ENCODE results near the gene CDCP1.

CDCP1 gene

GRCh38 chr3:45140141-45140769 is 5.9 kb downstream of the CDCP1 start:
- Histone ChIP-seq H3K9me3 (ENCODE audit: control insufficient read depth in 2 of 2, low read length in 2 of 2) (no peaks in the 10 kb centered on the region), H3K4me3 (ENCODE audit: low read length in 2 of 2) (no peak overlapping the region), H3K9ac (ENCODE audit: low read depth in 1 of 2, low read length in 2 of 2) (peak overlapping the region; percentile 14 to 26), H3K27me3 (ENCODE audit: control insufficient read depth in 2 of 2, insufficient read depth in 2 of 2, low read length in 2 of 2) (no peaks in the 10 kb centered on the region), H3K36me3 (ENCODE audit: control insufficient read depth in 2 of 2, insufficient read depth in 2 of 2, low read length in 2 of 2) (no peaks in the 10 kb centered on the region), H3K4me1 (ENCODE audit: control insufficient read depth in 2 of 2, insufficient read depth in 2 of 2, low read length in 2 of 2) (peaks cover 22 to 44% of the 10 kb centered on the region in 2 donors), H3K27ac (ENCODE audit: low read depth in 2 of 2, low read length in 2 of 2) (peak overlapping the region; percentile 69 to 74)

GRCh38 chr3:45139372-45140140 is 6.6 kb downstream of the CDCP1 start:
- Histone ChIP-seq H3K4me3 (ENCODE audit: low read length in 2 of 2) (no peak overlapping the region), H3K9ac (ENCODE audit: low read depth in 1 of 2, low read length in 2 of 2) (peak overlapping the region in 1 of 2 donors; percentile 14), H3K27ac (ENCODE audit: low read depth in 2 of 2, low read length in 2 of 2) (peak overlapping the region; percentile 69 to 74), H3K36me3 (ENCODE audit: control insufficient read depth in 2 of 2, insufficient read depth in 2 of 2, low read length in 2 of 2) (no peaks in the 10 kb centered on the region), H3K4me1 (ENCODE audit: control insufficient read depth in 2 of 2, insufficient read depth in 2 of 2, low read length in 2 of 2) (peaks cover 21 to 41% of the 10 kb centered on the region in 2 donors), H3K27me3 (ENCODE audit: control insufficient read depth in 2 of 2, insufficient read depth in 2 of 2, low read length in 2 of 2) (no peaks in the 10 kb centered on the region), H3K9me3 (ENCODE audit: control insufficient read depth in 2 of 2, low read length in 2 of 2) (no peaks in the 10 kb centered on the region)

- Histone ChIP-seq H3K36me3 (ENCODE audit: control insufficient read depth in 2 of 2, insufficient read depth in 2 of 2, low read length in 2 of 2) (no peaks in the 10 kb centered on the region), H3K4me1 (ENCODE audit: control insufficient read depth in 2 of 2, insufficient read depth in 2 of 2, low read length in 2 of 2) (peaks cover 19 to 35% of the 10 kb centered on the region in 2 donors), H3K9me3 (ENCODE audit: control insufficient read depth in 2 of 2, low read length in 2 of 2) (no peaks in the 10 kb centered on the region), H3K4me3 (ENCODE audit: low read length in 2 of 2) (no peak overlapping the region), H3K9ac (ENCODE audit: low read depth in 1 of 2, low read length in 2 of 2) (no peak overlapping the region), H3K27ac (ENCODE audit: low read depth in 2 of 2, low read length in 2 of 2) (peak overlapping the region; percentile 33 to 34), H3K27me3 (ENCODE audit: control insufficient read depth in 2 of 2, insufficient read depth in 2 of 2, low read length in 2 of 2) (no peaks in the 10 kb centered on the region)
Observed at GRCh38 chr3:45137656-45138181, 8.5 kb downstream of the CDCP1 start.

GRCh38 chr3:45135959-45136358 is 10.2 kb downstream of the CDCP1 start:
- Histone ChIP-seq H3K9ac (ENCODE audit: low read depth in 1 of 2, low read length in 2 of 2) (no peak overlapping the region), H3K27ac (ENCODE audit: low read depth in 2 of 2, low read length in 2 of 2) (no peak overlapping the region), H3K9me3 (ENCODE audit: control insufficient read depth in 2 of 2, low read length in 2 of 2) (no peaks in the 10 kb centered on the region), H3K4me3 (ENCODE audit: low read length in 2 of 2) (no peak overlapping the region), H3K27me3 (ENCODE audit: control insufficient read depth in 2 of 2, insufficient read depth in 2 of 2, low read length in 2 of 2) (no peaks in the 10 kb centered on the region), H3K36me3 (ENCODE audit: control insufficient read depth in 2 of 2, insufficient read depth in 2 of 2, low read length in 2 of 2) (no peaks in the 10 kb centered on the region), H3K4me1 (ENCODE audit: control insufficient read depth in 2 of 2, insufficient read depth in 2 of 2, low read length in 2 of 2) (peaks cover 19 to 32% of the 10 kb centered on the region in 2 donors)

- H3K9me3 ChIP-seq (ENCODE audit: control insufficient read depth in 2 of 2, low read length in 2 of 2) = no peaks in the 10 kb centered on the region
- no peaks in the 10 kb centered on the region for H3K36me3 ChIP-seq (ENCODE audit: control insufficient read depth in 2 of 2, insufficient read depth in 2 of 2, low read length in 2 of 2)
- H3K27me3 ChIP-seq (ENCODE audit: control insufficient read depth in 2 of 2, insufficient read depth in 2 of 2, low read length in 2 of 2) = no peaks in the 10 kb centered on the region
- peaks cover 13 to 23% of the 10 kb centered on the region in 2 donors for H3K4me1 ChIP-seq (ENCODE audit: control insufficient read depth in 2 of 2, insufficient read depth in 2 of 2, low read length in 2 of 2)
- H3K27ac ChIP-seq (ENCODE audit: low read depth in 2 of 2, low read length in 2 of 2) = no peak overlapping the region
- no peak overlapping the region for H3K9ac ChIP-seq (ENCODE audit: low read depth in 1 of 2, low read length in 2 of 2)
- H3K4me3 ChIP-seq (ENCODE audit: low read length in 2 of 2) = no peak overlapping the region
Observed at GRCh38 chr3:45134758-45135521, 11.2 kb downstream of the CDCP1 start.

- Histone ChIP-seq H3K9me3 (ENCODE audit: control insufficient read depth in 2 of 2, low read length in 2 of 2) (no peaks in the 10 kb centered on the region), H3K4me3 (ENCODE audit: low read length in 2 of 2) (no peak overlapping the region), H3K9ac (ENCODE audit: low read depth in 1 of 2, low read length in 2 of 2) (no peak overlapping the region), H3K27ac (ENCODE audit: low read depth in 2 of 2, low read length in 2 of 2) (no peak overlapping the region), H3K4me1 (ENCODE audit: control insufficient read depth in 2 of 2, insufficient read depth in 2 of 2, low read length in 2 of 2) (peaks cover 0 to 2% of the 10 kb centered on the region in 2 donors), H3K27me3 (ENCODE audit: control insufficient read depth in 2 of 2, insufficient read depth in 2 of 2, low read length in 2 of 2) (no peaks in the 10 kb centered on the region), H3K36me3 (ENCODE audit: control insufficient read depth in 2 of 2, insufficient read depth in 2 of 2, low read length in 2 of 2) (no peaks in the 10 kb centered on the region)
Observed at GRCh38 chr3:45132568-45133211, 13.5 kb downstream of the CDCP1 start.

GRCh38 chr3:45131201-45131600 is 15.0 kb downstream of the CDCP1 start:
- peaks cover 6 to 9% of the 10 kb centered on the region in 2 donors for H3K4me1 ChIP-seq (ENCODE audit: control insufficient read depth in 2 of 2, insufficient read depth in 2 of 2, low read length in 2 of 2)
- H3K4me3 ChIP-seq (ENCODE audit: low read length in 2 of 2) = no peak overlapping the region
- H3K9ac ChIP-seq (ENCODE audit: low read depth in 1 of 2, low read length in 2 of 2) = no peak overlapping the region

GRCh38 chr3:45130476-45130875 is 15.7 kb downstream of the CDCP1 start:
- Histone ChIP-seq H3K27me3 (ENCODE audit: control insufficient read depth in 2 of 2, insufficient read depth in 2 of 2, low read length in 2 of 2) (no peaks in the 10 kb centered on the region), H3K36me3 (ENCODE audit: control insufficient read depth in 2 of 2, insufficient read depth in 2 of 2, low read length in 2 of 2) (no peaks in the 10 kb centered on the region), H3K9ac (ENCODE audit: low read depth in 1 of 2, low read length in 2 of 2) (no peak overlapping the region), H3K27ac (ENCODE audit: low read depth in 2 of 2, low read length in 2 of 2) (no peak overlapping the region), H3K4me3 (ENCODE audit: low read length in 2 of 2) (no peak overlapping the region), H3K9me3 (ENCODE audit: control insufficient read depth in 2 of 2, low read length in 2 of 2) (no peaks in the 10 kb centered on the region), H3K4me1 (ENCODE audit: control insufficient read depth in 2 of 2, insufficient read depth in 2 of 2, low read length in 2 of 2) (peaks cover 11 to 13% of the 10 kb centered on the region in 2 donors)

More at GRCh38 chr3:45131201-45131600, 15.0 kb downstream of the CDCP1 start:
- Histone ChIP-seq H3K27ac (ENCODE audit: low read depth in 2 of 2, low read length in 2 of 2) (no peak overlapping the region), H3K36me3 (ENCODE audit: control insufficient read depth in 2 of 2, insufficient read depth in 2 of 2, low read length in 2 of 2) (no peaks in the 10 kb centered on the region), H3K9me3 (ENCODE audit: control insufficient read depth in 2 of 2, low read length in 2 of 2) (no peaks in the 10 kb centered on the region), H3K27me3 (ENCODE audit: control insufficient read depth in 2 of 2, insufficient read depth in 2 of 2, low read length in 2 of 2) (no peaks in the 10 kb centered on the region)

GRCh38 chr3:45128950-45129349 is 17.2 kb downstream of the CDCP1 start:
- Histone ChIP-seq H3K9ac (ENCODE audit: low read depth in 1 of 2, low read length in 2 of 2) (no peak overlapping the region), H3K4me3 (ENCODE audit: low read length in 2 of 2) (no peak overlapping the region), H3K27ac (ENCODE audit: low read depth in 2 of 2, low read length in 2 of 2) (no peak overlapping the region), H3K36me3 (ENCODE audit: control insufficient read depth in 2 of 2, insufficient read depth in 2 of 2, low read length in 2 of 2) (peaks cover 0 to 4% of the 10 kb centered on the region in 2 donors), H3K9me3 (ENCODE audit: control insufficient read depth in 2 of 2, low read length in 2 of 2) (no peaks in the 10 kb centered on the region), H3K4me1 (ENCODE audit: control insufficient read depth in 2 of 2, insufficient read depth in 2 of 2, low read length in 2 of 2) (peaks cover 24 to 26% of the 10 kb centered on the region in 2 donors), H3K27me3 (ENCODE audit: control insufficient read depth in 2 of 2, insufficient read depth in 2 of 2, low read length in 2 of 2) (no peaks in the 10 kb centered on the region)
